Fibroblast of gingiva (primary cell): ENCODE data around the gene SALL1.

Source experiments
- DNase-seq: peaks from one replicate; pipeline ENCODE4 v3.0.0-alpha.2; 2011; ENCODE audit warnings: low read depth

SALL1 gene

DNA sequence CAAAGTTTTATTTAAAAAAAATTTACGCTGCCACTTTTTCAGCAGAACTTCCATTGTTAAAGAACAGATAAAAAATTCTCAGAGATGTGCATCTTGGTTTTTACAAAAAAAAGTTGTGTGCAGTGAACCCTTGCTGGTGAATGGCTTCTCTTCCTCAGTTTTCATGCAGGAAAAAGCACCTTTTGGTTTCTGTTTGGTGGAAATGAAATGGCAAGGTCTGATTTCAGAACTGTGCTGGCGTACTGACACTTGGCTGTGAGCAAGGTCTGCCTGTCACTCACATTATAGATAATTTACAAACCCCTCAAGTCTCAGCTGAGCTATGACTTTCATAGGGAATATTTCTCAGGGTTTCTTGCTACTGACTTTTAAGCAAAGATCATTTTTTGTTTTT lies 5.7 kb upstream of the SALL1 start:
- DNase-seq, result no peak

GRCh38 chr16:51155820-51156806 lies 5.0 kb upstream of the SALL1 start:
- DNase-seq, result peak; percentile 4

DNA sequence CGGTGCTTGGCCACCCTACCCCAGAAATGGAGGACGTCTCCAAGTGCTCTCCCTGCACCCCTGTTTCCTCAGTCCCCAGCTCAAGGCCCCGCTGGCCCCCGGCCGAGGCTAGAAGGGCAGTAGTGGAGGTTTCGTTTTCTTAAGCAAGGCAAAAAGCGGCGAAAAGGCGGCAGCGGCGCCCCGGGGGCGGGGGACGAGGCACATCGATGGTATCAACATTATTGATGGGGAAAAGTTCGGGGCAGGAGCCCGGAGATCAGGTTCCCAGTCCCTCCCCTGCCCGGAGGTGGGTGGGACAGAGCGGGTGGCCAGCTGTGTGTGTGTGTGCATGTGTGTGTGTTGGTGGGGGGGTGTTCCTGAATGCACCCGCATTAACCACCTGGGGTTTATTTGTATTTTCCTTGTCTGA lies 4.1 kb upstream of the SALL1 start:
- no peak for DNase-seq

DNA sequence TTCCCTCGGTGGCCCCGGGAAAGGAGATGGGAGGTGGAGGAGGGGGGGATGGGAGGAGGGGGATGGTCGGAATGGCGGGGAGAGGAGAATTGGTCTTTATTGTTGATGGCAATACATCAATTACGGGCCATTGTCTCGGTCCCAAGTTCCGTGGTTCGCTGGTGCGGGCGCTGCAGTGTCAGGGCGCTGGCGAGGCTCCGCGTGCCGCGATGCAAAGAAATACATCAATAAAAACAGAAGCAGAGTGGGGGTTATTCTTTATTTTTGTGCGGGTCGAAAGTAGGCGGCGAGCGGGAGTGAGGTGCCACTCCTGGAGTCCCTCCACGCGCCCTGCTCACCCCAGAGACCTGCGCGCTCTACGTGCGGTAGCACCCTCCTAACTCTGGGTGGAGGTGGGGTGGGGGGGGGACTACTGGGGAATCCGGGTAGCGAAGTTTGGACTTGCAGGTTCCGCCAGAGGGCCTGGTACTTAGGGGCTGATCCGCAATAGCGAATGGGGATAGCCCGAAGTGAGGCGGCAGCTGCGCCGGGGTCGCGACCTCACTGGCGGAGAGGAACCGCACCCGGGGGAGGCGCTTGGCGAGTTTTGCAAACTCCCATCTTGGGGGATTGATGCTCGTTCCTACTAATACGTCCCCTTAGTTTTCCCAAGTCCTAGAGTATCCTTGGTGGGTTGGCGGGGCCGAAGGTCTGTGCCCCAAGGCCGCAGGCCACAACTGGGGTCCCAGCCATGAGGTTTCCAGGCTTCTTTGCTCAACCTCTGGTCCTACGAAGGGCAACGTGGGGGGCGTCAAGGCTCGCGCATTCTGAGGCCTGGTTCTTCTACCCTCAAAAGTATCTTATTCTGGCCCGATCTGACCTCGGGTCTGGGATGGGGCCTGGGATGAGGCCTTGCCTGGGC lies 3.5 kb upstream of the SALL1 start:
- DNase-seq, result no peak

DNA sequence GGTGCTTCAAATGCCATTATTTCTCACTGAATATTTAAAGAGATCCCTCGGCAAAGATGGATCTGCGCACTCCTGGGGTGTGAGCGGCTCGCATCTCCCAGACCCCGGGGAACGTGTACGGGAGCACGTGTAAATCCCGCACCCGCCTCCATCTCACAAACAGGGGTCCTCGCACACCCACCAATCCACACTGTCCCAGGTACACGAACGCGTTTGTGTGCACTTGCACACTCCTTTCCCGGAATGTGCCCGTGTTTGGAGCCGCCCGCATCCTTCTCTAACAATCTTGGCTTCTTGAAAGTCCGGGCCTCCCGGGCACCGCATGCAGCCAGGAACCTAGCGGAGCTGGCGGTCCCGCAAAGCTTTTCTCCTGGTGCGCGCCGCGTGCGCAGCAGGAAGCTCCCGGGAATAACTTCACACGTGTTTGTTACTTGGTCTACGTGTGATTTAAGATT lies 2.5 kb upstream of the SALL1 start:
- no peak for DNase-seq

GRCh38 chr16:51152691-51153576 lies 1.9 kb upstream of the SALL1 start:
- no peak for DNase-seq

GRCh38 chr16:51151961-51152663 lies 1.0 kb upstream of the SALL1 start:
- peak; percentile 79 for DNase-seq

GRCh38 chr16:51151435-51151960 lies 428 bp upstream of the SALL1 start:
- peak; percentile 79 for DNase-seq

DNA sequence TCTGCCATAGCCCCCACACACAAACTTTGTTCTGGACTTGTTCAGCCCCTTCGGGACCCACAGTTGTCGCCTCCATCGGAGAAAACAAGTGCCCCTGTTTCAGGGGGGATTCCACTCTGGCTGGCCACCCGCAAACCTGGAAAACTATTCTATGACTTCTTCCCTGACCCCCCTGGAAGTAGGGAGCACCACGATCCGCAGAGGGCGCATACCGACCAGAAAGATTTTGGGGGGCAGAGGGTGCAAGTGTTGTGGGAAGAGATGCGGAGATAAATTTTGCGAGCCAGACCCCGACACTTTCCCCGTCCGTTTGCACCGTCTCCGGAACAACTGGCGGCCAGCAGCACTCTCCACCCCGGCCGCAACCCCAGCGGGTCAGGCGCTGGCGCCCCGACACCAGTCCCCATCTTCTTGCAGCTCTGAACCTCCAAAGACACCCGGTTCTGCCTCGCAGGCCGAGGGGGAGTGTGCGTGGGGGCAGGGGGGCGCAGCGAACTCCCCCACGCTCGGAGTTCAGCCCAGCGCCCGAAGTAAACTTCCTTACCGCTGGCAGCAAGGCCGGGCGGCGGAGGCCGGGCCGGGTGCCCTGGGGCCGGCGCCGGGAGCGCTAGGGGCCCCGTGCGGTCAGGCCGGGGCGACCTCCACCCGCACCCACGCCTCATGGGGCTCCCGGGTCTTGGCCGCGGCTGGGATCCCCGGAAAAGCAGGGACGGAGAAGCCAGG lies 744 bp downstream of the SALL1 start:
- DNase-seq, result peak; percentile 8

GRCh38 chr16:51149721-51150164 lies 1.3 kb downstream of the SALL1 start:
- DNase-seq, result no peak

- DNase-seq, result no peak
These were observed 1.8 kb downstream of the SALL1 start for GRCh38 chr16:51149251-51149661.

- DNase-seq, result peak; percentile 12
These were observed 2.3 kb downstream of the SALL1 start for GRCh38 chr16:51148678-51149228.

GRCh38 chr16:51147776-51148677 lies 3.0 kb downstream of the SALL1 start:
- DNase-seq, result no peak

GRCh38 chr16:51146256-51146924 lies 4.7 kb downstream of the SALL1 start:
- peak; percentile 22 for DNase-seq

- DNase-seq, result no peak
These were observed 6.9 kb downstream of the SALL1 start for GRCh38 chr16:51144203-51144602.

DNA sequence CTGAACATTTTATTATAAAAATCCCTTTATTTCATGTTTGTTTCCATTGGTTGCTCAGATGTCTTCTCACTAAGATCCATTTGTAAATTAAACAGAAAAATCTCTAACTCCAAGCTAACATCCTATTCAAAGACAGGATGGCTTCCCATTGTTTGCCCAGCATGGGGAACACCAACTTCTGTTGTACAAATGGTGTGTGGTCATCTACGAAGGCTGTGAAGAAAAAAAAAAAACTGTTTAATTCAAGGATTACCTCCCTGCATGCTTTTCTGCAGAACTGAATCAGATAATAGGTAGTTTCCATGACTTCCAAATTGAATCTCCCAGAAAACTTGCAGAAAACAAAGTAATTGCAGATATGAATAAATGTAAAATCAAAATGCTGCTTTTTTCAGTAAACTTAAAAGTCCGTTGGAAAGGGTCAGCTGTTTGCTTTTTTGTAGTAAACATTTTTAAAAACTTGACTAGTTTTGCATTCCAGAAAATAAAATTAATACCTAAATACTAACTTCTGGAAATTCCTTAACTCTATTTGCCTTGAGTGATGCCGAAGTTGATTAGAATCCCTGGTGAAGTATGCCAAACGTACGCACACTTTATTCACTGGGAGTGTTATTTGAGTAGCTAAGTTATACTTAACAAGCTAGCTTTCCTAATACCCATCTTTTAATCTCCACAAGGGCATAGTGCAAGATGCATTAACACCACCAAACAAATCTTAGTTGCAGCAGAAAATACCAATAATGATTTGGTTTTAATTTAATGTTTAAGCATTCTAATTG lies 7.7 kb downstream of the SALL1 start:
- no peak for DNase-seq

DNA sequence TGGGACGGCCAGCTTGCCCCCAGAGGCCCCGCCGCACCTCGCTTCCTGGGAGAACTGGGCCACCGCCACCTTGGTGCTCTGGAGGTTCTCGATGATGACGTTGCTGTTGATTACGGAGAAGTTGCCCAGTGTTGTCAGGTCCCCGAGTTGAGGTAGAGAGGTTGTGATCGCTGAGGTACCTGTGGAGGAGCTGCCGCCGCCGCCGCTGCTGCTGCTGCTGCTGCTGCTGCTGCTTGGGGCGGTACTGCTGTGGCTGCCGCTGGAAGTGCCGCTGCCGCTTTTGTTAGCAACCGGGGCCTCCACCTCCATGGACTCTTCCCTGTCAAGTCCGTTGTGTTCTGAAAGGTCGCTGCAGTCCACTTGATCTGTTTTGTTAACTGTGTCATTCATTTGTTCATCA lies 9.5 kb downstream of the SALL1 start:
- no peak for DNase-seq
